GM12878 (cell line): ENCODE data around the gene PIGBOS1. TPM values are rescaled to one million over a fixed set of nuclear protein-coding genes. Genes with fewer than 3 reads are reported as not detected.

Experiments
- BCL3 ChIP-seq: IDR thresholded peaks from 2 replicates; pipeline ENCODE4 v1.6.1; 2011; ENCODE audit warnings: borderline replicate concordance, low read depth, mild to moderate bottlenecking, moderate library complexity, low read length; ENCODE audit not compliant: insufficient read depth, poor library complexity, severe bottlenecking
- CBX3 ChIP-seq: fragments of 200-600 bp; sonication (generic); IDR thresholded peaks from 2 replicates; pipeline ENCODE4 v1.6.1; 2016; ENCODE audit warnings: low read depth, borderline replicate concordance
- CBX5 ChIP-seq: sonication (generic); IDR thresholded peaks from 2 replicates; pipeline ENCODE4 v1.6.1; 2016; ENCODE audit warnings: low read depth, moderate library complexity, mild to moderate bottlenecking, inconsistent platforms
- CHD1 ChIP-seq: IDR thresholded peaks from 2 replicates; pipeline ENCODE4 v1.6.1; 2012; ENCODE audit warnings: low read depth, low read length, improper control_type of control experiment
- CHD2 ChIP-seq: IDR thresholded peaks from 2 replicates; pipeline ENCODE4 v1.6.1; 2011; ENCODE audit warnings: low read depth, low read length, improper control_type of control experiment, borderline replicate concordance
- CHD4 ChIP-seq: fragments of 200-600 bp; sonication (generic); IDR thresholded peaks from 2 replicates; pipeline ENCODE4 v1.6.1; 2016; ENCODE audit warnings: mild to moderate bottlenecking
- CREB1 ChIP-seq: IDR thresholded peaks from 2 replicates; pipeline ENCODE4 v1.6.1; 2012; ENCODE audit warnings: low read depth, mild to moderate bottlenecking, inconsistent platforms
- CREM ChIP-seq: IDR thresholded peaks from 2 replicates; pipeline ENCODE4 v1.6.1; 2014; ENCODE audit warnings: antibody characterized with exemption, low read depth
- ESRRA ChIP-seq: IDR thresholded peaks from 2 replicates; pipeline ENCODE4 v1.6.1; 2012; ENCODE audit warnings: mild to moderate bottlenecking, low read length, improper control_type of control experiment
- ETV6 ChIP-seq, 2 experiments: fragments of 450-650 bp in 1 of 2; IDR thresholded peaks in 1 of 2; conservative IDR thresholded peaks in 1 of 2; 2 replicates each; pipeline ENCODE4 v1.6.1; 2014; ENCODE audit warnings: antibody characterized with exemption in 1 of 2, borderline replicate concordance in 1 of 2, low read depth in 1 of 2, mild to moderate bottlenecking in 1 of 2, moderate library complexity in 1 of 2
- FOS ChIP-seq: IDR thresholded peaks from 3 replicates; pipeline ENCODE4 v1.6.1; 2011; ENCODE audit warnings: borderline replicate concordance; ENCODE audit not compliant: insufficient read length; ENCODE audit errors: extremely low read depth
- HDAC2 ChIP-seq: fragments of 200-600 bp; sonication (generic); IDR thresholded peaks from 2 replicates; pipeline ENCODE4 v1.6.1; 2017
- HDGF ChIP-seq: fragments of 450-650 bp; IDR thresholded peaks from 2 replicates; pipeline ENCODE4 v1.6.1; 2016; ENCODE audit warnings: antibody characterized with exemption
- IKZF1 ChIP-seq: fragments of 450-650 bp; conservative IDR thresholded peaks from 2 replicates; pipeline ENCODE4 v1.6.1; 2017; ENCODE audit warnings: antibody characterized with exemption, mild to moderate bottlenecking
- IKZF2 ChIP-seq, 2 experiments: fragments of 450-650 bp; IDR thresholded peaks; 2 replicates each; pipeline ENCODE4 v1.6.1; 2017; ENCODE audit warnings: mild to moderate bottlenecking in 2 of 2, moderate library complexity in 2 of 2
- KDM1A ChIP-seq: fragments of 200-600 bp; sonication (generic); IDR thresholded peaks from 2 replicates; pipeline ENCODE4 v1.6.1; 2016; ENCODE audit warnings: borderline replicate concordance
- MEF2A ChIP-seq: IDR thresholded peaks from 2 replicates; pipeline ENCODE4 v1.6.1; 2011; ENCODE audit warnings: low read depth, mild to moderate bottlenecking, low read length, moderate library complexity; ENCODE audit not compliant: insufficient read depth
- MTA2 ChIP-seq: fragments of 450-650 bp; IDR thresholded peaks from 2 replicates; pipeline ENCODE4 v1.6.1; 2016; ENCODE audit warnings: low read depth, mild to moderate bottlenecking, moderate library complexity
- MXI1 ChIP-seq: fragments of 150-350 bp; IDR thresholded peaks from 2 replicates; pipeline ENCODE4 v1.6.1; 2011; ENCODE audit warnings: low read depth, mild to moderate bottlenecking, inconsistent platforms, low read length, improper control_type of control experiment
- NFXL1 ChIP-seq: fragments of 450-650 bp; IDR thresholded peaks from 2 replicates; pipeline ENCODE4 v1.6.1; 2017; ENCODE audit warnings: antibody characterized with exemption, mild to moderate bottlenecking, borderline replicate concordance
- POLR2A ChIP-seq: IDR thresholded peaks from 2 replicates; pipeline ENCODE4 v1.6.1; 2011; ENCODE audit warnings: low read depth, mild to moderate bottlenecking, low read length
- POLR2AphosphoS2 ChIP-seq: IDR thresholded peaks from 2 replicates; pipeline ENCODE4 v1.6.1; 2011; ENCODE audit warnings: low read depth, mild to moderate bottlenecking, low read length, improper control_type of control experiment, moderate library complexity
- POLR2AphosphoS5 ChIP-seq: IDR thresholded peaks from 2 replicates; pipeline ENCODE4 v1.6.1; 2011; ENCODE audit warnings: mild to moderate bottlenecking, low read length, inconsistent platforms
- RAD51 ChIP-seq: fragments of 450-650 bp; IDR thresholded peaks from 2 replicates; pipeline ENCODE4 v1.6.1; 2016; ENCODE audit warnings: moderate library complexity, mild to moderate bottlenecking, inconsistent platforms
- RBBP5 ChIP-seq: fragments of 200-600 bp; sonication (generic); conservative IDR thresholded peaks from 2 replicates; pipeline ENCODE4 v1.6.1; 2016
- RELB ChIP-seq: fragments of 450-650 bp; IDR thresholded peaks from 2 replicates; pipeline ENCODE4 v1.6.1; 2017; ENCODE audit warnings: low read depth, mild to moderate bottlenecking, moderate library complexity
- SIX5 ChIP-seq: IDR thresholded peaks from 2 replicates; pipeline ENCODE4 v1.6.1; 2011; ENCODE audit warnings: mild to moderate bottlenecking, low read depth, low read length, moderate library complexity; ENCODE audit not compliant: severe bottlenecking
- TCF7 ChIP-seq: IDR thresholded peaks from 2 replicates; pipeline ENCODE4 v1.6.1; 2014; ENCODE audit warnings: antibody characterized with exemption, borderline replicate concordance
- USF2 ChIP-seq: IDR thresholded peaks from 2 replicates; pipeline ENCODE4 v1.6.1; 2011; ENCODE audit warnings: low read depth, low read length, improper control_type of control experiment, borderline replicate concordance
- WRNIP1 ChIP-seq: IDR thresholded peaks from 2 replicates; pipeline ENCODE4 v1.6.1; 2011; ENCODE audit warnings: low read depth, low read length, improper control_type of control experiment, borderline replicate concordance
- polyA plus RNA-seq, 11 experiments: library from polyadenylated mRNA; depleted of rRNA in 4 of 11; unstranded in 6 of 11; stranded (reverse) in 5 of 11; fragments of >200 nt; fragmentation: Nextera tagmentation in 4 of 11; fragmentation: Illumina TruSeq in 1 of 11; extraction: Ambion mirVana in 4 of 11; extraction: Trizol in 1 of 11; gene quantifications; 1 replicate in 1 of 11; 2 replicates in 10 of 11; pipeline versions ENCODE4 v1.2.1 to v1.2.3, GENCODE V29; 2011 to 2016; ENCODE audit warnings: inconsistent platforms in 2 of 11, missing spikeins in 2 of 11, low read depth in 1 of 11
- total RNA-seq, 4 experiments: library from RNA; depleted of rRNA in 3 of 4; stranded (reverse); fragments of >200 nt in 3 of 4; fragmentation: Illumina TruSeq in 1 of 4; extraction: Trizol in 1 of 4; gene quantifications; 2 replicates each; pipeline versions ENCODE4 v1.2.1 to v1.2.3, GENCODE V29; 2013 to 2021

The PIGBOS1 gene
- total and polyA plus RNA-seq, 10 of the 15 experiments (the other 5 are each of a cell fraction or from before 2014, with no cell fraction given) = 7.1 to 24.7 (median 10.2) TPM

- TF ChIP-seq CHD4 = no peak
- peak; percentile 39 to 63; a peak in 3 of 4 replicates for TF ChIP-seq IKZF2 (IDR thresholded peaks at IDR 0.05)
- TF ChIP-seq NFXL1 = no peak
- no peak for TF ChIP-seq POLR2AphosphoS2
- peak; percentile 87 for TF ChIP-seq BCL3
- TF ChIP-seq HDGF = no peak
- TF ChIP-seq MTA2 = peak; percentile 49; the same call in 1 of the 2 replicates
- no peak for TF ChIP-seq KDM1A
- TF ChIP-seq CREM = peak; percentile 73; the same call in 1 of the 2 replicates
- no peak for TF ChIP-seq CHD1
- TF ChIP-seq FOS = no peak
- TF ChIP-seq ESRRA = no peak
- TF ChIP-seq CBX3 = no peak
- peak; percentile 39 for TF ChIP-seq IKZF1
- no peak for TF ChIP-seq HDAC2
- 0 out of 2 replicates have a peak, but pooled peaks have one; percentile 33 for TF ChIP-seq CHD2
- TF ChIP-seq RBBP5 = no peak
- TF ChIP-seq SIX5 = no peak
- TF ChIP-seq CREB1 = 0 out of 2 replicates have a peak, but pooled peaks have one; percentile 40
- peak; percentile 63; the same call in 1 of the 2 replicates for TF ChIP-seq POLR2AphosphoS5
- TF ChIP-seq ETV6 (conservative IDR thresholded peaks at IDR 0.05 in 1 of 2, IDR thresholded peaks at IDR 0.05 in 1 of 2; ENCODE audit: borderline replicate concordance in 1 of 2, low read depth in 1 of 2) = peak in 1 of 2 experiments; percentile 67; a peak in 1 of 4 replicates
- TF ChIP-seq TCF7 = peak; percentile 27; the same call in 1 of the 2 replicates
- no peak for TF ChIP-seq RAD51
- TF ChIP-seq WRNIP1 = no peak
- TF ChIP-seq MXI1 = no peak
- TF ChIP-seq CBX5 = peak; percentile 89; the same call in 1 of the 2 replicates
- TF ChIP-seq MEF2A = peak; percentile 68; the same call in 1 of the 2 replicates
- peak; percentile 68; the same call in 1 of the 2 replicates for TF ChIP-seq RELB
- no peak for TF ChIP-seq USF2
- TF ChIP-seq POLR2A = no peak
Measured at GRCh38 chr15:55279746-55280351, 39.1 kb downstream of the PIGBOS1 start (continued).
